GM12878 (cell line): Measurements from ENCODE around the gene TTLL1. TPM values are rescaled to one million over a fixed set of nuclear protein-coding genes. Genes with fewer than 3 reads are reported as not detected.

Experiments used
- ATAC-seq: fragments of 200-7000 bp; cut with Tn5 transposase; 3 replicates; pipeline ENCODE4 v1.9.1; 2020; ENCODE audit warnings: mild to moderate bottlenecking, moderate library complexity
- BruUV-seq: library from RNA; stranded (reverse); fragments of 400-500 nt; replicated peaks from 2 replicates; lab custom pipeline; 2021; lab: Mats Ljungman, UMichigan
- CTCF ChIA-PET: fragments of 300-600 bp; sonication (Branson Sonifier 250); formaldehyde crosslinking; extraction: SDS; loops from one replicate; lab custom pipeline; 2021; ENCODE audit warnings: inconsistent platforms; lab: Yijun Ruan, JAX
- POLR2A ChIA-PET: fragments of 350-600 bp; formaldehyde crosslinking; extraction: SDS; loops from one replicate; lab custom pipeline; 2021; ENCODE audit warnings: inconsistent platforms; lab: Charles Lee
- RAD21 ChIA-PET: fragments of 300-600 bp; sonication (Branson Sonifier 250); formaldehyde crosslinking; loops from one replicate; lab custom pipeline; 2023; ENCODE audit warnings: antibody characterized with exemption; ENCODE audit not compliant: unreplicated experiment; lab: Charles Lee
- SMC1A ChIA-PET: fragments of 300-600 bp; sonication (Branson Sonifier 250); formaldehyde crosslinking; loops from one replicate; lab custom pipeline; 2023; ENCODE audit not compliant: unreplicated experiment, uncharacterized antibody; lab: Charles Lee
- DNase-seq: peaks from one replicate; pipeline ENCODE4 v3.0.0-alpha.2; 2011; ENCODE audit warnings: low read depth, low spot score
- FAIRE-seq: peaks from 3 replicates; lab custom pipeline; 2011; peaks lifted over from hg19 to GRCh38; lab: Jason Lieb, UNC
- H2AFZ ChIP-seq: 2 replicates; pipeline ENCODE4 v1.6.0; 2011; ENCODE audit warnings: low read depth, low read length, control low read depth; ENCODE audit not compliant: control insufficient read depth
- H3K27ac ChIP-seq: 2 replicates; pipeline ENCODE4 v1.5.1; 2011; ENCODE audit warnings: control low read depth; ENCODE audit not compliant: control insufficient read depth, insufficient read depth
- H3K27me3 ChIP-seq, 2 experiments: replicated peaks in 1 of 2; 2 replicates each; pipeline versions ENCODE4 v1.6.0 to v1.6.1; 2011; ENCODE audit warnings: low read length in 1 of 2; ENCODE audit not compliant: control insufficient read depth in 2 of 2, insufficient read depth in 2 of 2
- H3K36me3 ChIP-seq, 2 experiments: 2 replicates each; pipeline ENCODE4 v1.5.1; 2011; ENCODE audit warnings: low read length in 1 of 2; ENCODE audit not compliant: control insufficient read depth in 2 of 2, insufficient read depth in 2 of 2
- H3K4me1 ChIP-seq: 2 replicates; pipeline ENCODE4 v1.6.1; 2011; ENCODE audit warnings: mild to moderate bottlenecking, low read length, moderate library complexity, mixed read lengths; ENCODE audit not compliant: control insufficient read depth, insufficient read depth
- H3K4me2 ChIP-seq: 2 replicates; pipeline ENCODE4 v1.6.0; 2011; ENCODE audit warnings: control low read depth; ENCODE audit not compliant: control insufficient read depth, insufficient read depth
- H3K4me3 ChIP-seq: fragments of 200-600 bp; sonication (generic); 2 replicates; pipeline ENCODE4 v1.5.1; 2016
- H3K79me2 ChIP-seq: 2 replicates; pipeline ENCODE4 v1.6.0; 2011; ENCODE audit warnings: low read length; ENCODE audit not compliant: control insufficient read depth, insufficient read depth
- H3K9ac ChIP-seq: 2 replicates; pipeline ENCODE4 v1.8.0; 2011; ENCODE audit warnings: low read length, control low read depth, mixed read lengths; ENCODE audit not compliant: control insufficient read depth, insufficient read depth
- H3K9me3 ChIP-seq: replicated peaks from 3 replicates; pipeline ENCODE4 v1.5.1; 2011; ENCODE audit warnings: mild to moderate bottlenecking, low read length; ENCODE audit not compliant: control insufficient read depth, insufficient read depth
- H4K20me1 ChIP-seq: 2 replicates; pipeline ENCODE4 v1.6.0; 2011; ENCODE audit not compliant: control insufficient read depth, insufficient read depth
- ATF2 ChIP-seq: IDR thresholded peaks from 2 replicates; pipeline ENCODE4 v1.6.1; 2012; ENCODE audit warnings: low read length, inconsistent platforms
- CREB1 ChIP-seq: IDR thresholded peaks from 2 replicates; pipeline ENCODE4 v1.6.1; 2012; ENCODE audit warnings: low read depth, mild to moderate bottlenecking, inconsistent platforms
- MYB ChIP-seq: fragments of 150-350 bp; IDR thresholded peaks from 2 replicates; pipeline ENCODE4 v1.6.1; 2014; ENCODE audit warnings: mild to moderate bottlenecking, low read depth, low read length, borderline replicate concordance
- NFIC ChIP-seq: IDR thresholded peaks from 2 replicates; pipeline ENCODE4 v1.6.1; 2012; ENCODE audit warnings: low read depth, mild to moderate bottlenecking, inconsistent platforms, low read length, moderate library complexity
- POLR2A ChIP-seq: IDR thresholded peaks from 2 replicates; pipeline ENCODE4 v1.6.1; 2011; ENCODE audit warnings: low read depth, mild to moderate bottlenecking, low read length
- SIN3A ChIP-seq: IDR thresholded peaks from 2 replicates; pipeline ENCODE4 v1.6.1; 2012; ENCODE audit warnings: low read depth, low read length, improper control_type of control experiment
- ZNF24 ChIP-seq: fragments of 450-650 bp; IDR thresholded peaks from 2 replicates; pipeline ENCODE4 v1.6.1; 2017; ENCODE audit warnings: antibody characterized with exemption, mild to moderate bottlenecking
- WGBS: methylation state at CpG from one replicate; pipeline ENCODE4 v1.1.6; 2016; ENCODE audit warnings: low lambda C conversion rate; ENCODE audit not compliant: insufficient replicate concordance, insufficient coverage; ENCODE audit errors: missing lambda C conversion rate; 5-methylcytosine and 5-hydroxymethylcytosine counted together
- in situ Hi-C: fragments of 300-500 bp; cut with MboI; formaldehyde crosslinking; loops from 9 replicates; pipeline ENCODE4 v1.14.3; 2018; ENCODE audit warnings: mixed read lengths
- intact Hi-C: fragments of 100-400 bp; cut with micrococcal nuclease; formaldehyde crosslinking; loops from one replicate; pipeline ENCODE4 v1.14.2; 2022; ENCODE audit not compliant: unreplicated experiment
- polyA plus RNA-seq, 11 experiments: library from polyadenylated mRNA; depleted of rRNA in 4 of 11; unstranded in 6 of 11; stranded (reverse) in 5 of 11; fragments of >200 nt; fragmentation: Nextera tagmentation in 4 of 11; fragmentation: Illumina TruSeq in 1 of 11; extraction: Ambion mirVana in 4 of 11; extraction: Trizol in 1 of 11; gene quantifications; 1 replicate in 1 of 11; 2 replicates in 10 of 11; pipeline versions ENCODE4 v1.2.1 to v1.2.3, GENCODE V29; 2011 to 2016; ENCODE audit warnings: inconsistent platforms in 2 of 11, missing spikeins in 2 of 11, low read depth in 1 of 11
- total RNA-seq, 4 experiments: library from RNA; depleted of rRNA in 3 of 4; stranded (reverse); fragments of >200 nt in 3 of 4; fragmentation: Illumina TruSeq in 1 of 4; extraction: Trizol in 1 of 4; gene quantifications; 2 replicates each; pipeline versions ENCODE4 v1.2.1 to v1.2.3, GENCODE V29; 2013 to 2021
- TF ChIP-seq, protein P1 (sequence below): IDR thresholded peaks from 2 replicates; pipeline ENCODE4 v1.6.1; 2011; ENCODE audit warnings: borderline replicate concordance, low read depth, mild to moderate bottlenecking, moderate library complexity, mixed read lengths, low read length; ENCODE audit not compliant: insufficient read depth; ENCODE audit errors: extremely low read length

TTLL1 gene
- total and polyA plus RNA-seq, 10 of the 15 experiments (the other 5 are each of a cell fraction or from before 2014, with no cell fraction given) = 0.39 to 4.8 (median 3.2) TPM

DNA sequence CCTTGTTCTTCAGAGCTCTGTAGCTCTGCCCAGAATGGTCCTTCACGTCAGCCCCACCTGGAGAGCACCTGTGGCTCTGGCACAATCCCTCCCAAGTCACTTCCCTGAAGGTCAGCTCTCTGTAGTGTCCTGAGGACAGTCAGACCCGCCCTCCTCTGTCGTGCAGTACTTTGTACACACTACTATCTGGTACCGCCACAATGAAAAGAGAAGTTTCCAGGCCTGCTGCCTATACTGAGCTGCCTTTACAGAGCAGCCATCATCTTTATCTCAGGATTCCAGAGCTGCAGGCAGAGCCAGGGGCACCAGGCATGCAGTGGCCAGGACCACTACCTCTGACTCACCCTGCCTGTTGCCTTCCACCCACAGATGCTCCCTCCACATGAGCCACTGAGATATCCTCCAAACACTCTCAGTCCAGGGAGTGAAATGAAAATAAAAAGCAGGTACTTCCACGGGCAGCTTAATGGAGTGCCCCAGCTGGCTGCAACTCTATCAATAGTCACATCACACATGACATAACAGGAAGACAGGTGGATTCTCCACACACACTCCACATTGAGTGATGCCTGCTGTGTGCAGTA is 81.6 kb downstream of the TTLL1 start:
- in situ Hi-C loops (no loop called here), intact Hi-C loops (no loop called here)
- Histone ChIP-seq H3K4me2 (no peak overlapping the region; the same call in 1 of the 2 replicates), H4K20me1 (no peaks in the 10 kb centered on the region; the same call in 1 of the 2 replicates), H3K27me3 (no peaks in the 10 kb centered on the region), H3K9me3 (no peaks in the 10 kb centered on the region), H3K4me1 (peaks cover 24% of the 10 kb centered on the region), H3K36me3 (0 out of 4 replicates have a peak, but pooled peaks cover 0 to 3% of the 10 kb centered on the region in 2 experiments), H3K79me2 (peaks cover 92% of the 10 kb centered on the region), H3K9ac (no peak overlapping the region; the same call in 1 of the 2 replicates), H3K27ac (no peak overlapping the region), H3K4me3 (no peak overlapping the region), H2AFZ (no peak overlapping the region)
- BruUV-seq = no TSS peak
- TF ChIP-seq CREB1 (no peak), POLR2A (no peak), SIN3A (no peak), NFIC (no peak), ATF2 (no peak), MYB (no peak), ZNF24 (no peak)
- TF ChIP-seq, protein P1, sequence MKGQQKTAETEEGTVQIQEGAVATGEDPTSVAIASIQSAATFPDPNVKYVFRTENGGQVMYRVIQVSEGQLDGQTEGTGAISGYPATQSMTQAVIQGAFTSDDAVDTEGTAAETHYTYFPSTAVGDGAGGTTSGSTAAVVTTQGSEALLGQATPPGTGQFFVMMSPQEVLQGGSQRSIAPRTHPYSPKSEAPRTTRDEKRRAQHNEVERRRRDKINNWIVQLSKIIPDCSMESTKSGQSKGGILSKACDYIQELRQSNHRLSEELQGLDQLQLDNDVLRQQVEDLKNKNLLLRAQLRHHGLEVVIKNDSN = no peak
- RAD21 ChIA-PET = interaction anchor here (0.6 to 1.0 kb wide), 3 partner anchors 32 to 112 kb away, joined by 3 read pairs; no protein-coding TSS in a partner anchor
- DNase-seq (no peak), FAIRE-seq (no peak), ATAC-seq (peak; percentile 47)
- CTCF ChIA-PET = interaction anchor here (0.5 to 1.3 kb wide), 6 partner anchors 8 to 353 kb away, joined by 3 to 4 read pairs (median 3); partner anchors contain the start of gene PACSIN2
- POLR2A ChIA-PET = interaction anchor here (0.6 to 0.7 kb wide), 2 partner anchors 138 to 708 kb away, joined by 3 to 6 read pairs; no protein-coding TSS in a partner anchor
- WGBS = 82% methylated on average over 5 of the region's 5 CpGs
- SMC1A ChIA-PET = interaction anchor here (2.1 kb wide), 1 partner anchor 12 kb away, joined by 6 read pairs; no protein-coding TSS in a partner anchor
